Measurements from ENCODE around the gene EVX1. TPM values are rescaled to one million over a fixed set of nuclear protein-coding genes. Genes with fewer than 3 reads are reported as not detected.

EVX1 gene
- total RNA-seq, 1 donor from 2014 or later, result 0.13 TPM

- no peak for DNase-seq (ENCODE audit: low spot score)
These were observed 17.3 kb upstream of the EVX1 start for GRCh38 chr7:27224983-27225934.

- DNase-seq (ENCODE audit: low spot score), result no peak
These were observed 13.2 kb upstream of the EVX1 start for GRCh38 chr7:27229448-27229847.

- no peak for DNase-seq (ENCODE audit: low spot score)
These were observed 7.0 kb upstream of the EVX1 start for GRCh38 chr7:27235387-27236311.

- DNase-seq (ENCODE audit: low spot score), result no peak
These were observed 4.8 kb upstream of the EVX1 start for GRCh38 chr7:27237735-27238334.

GRCh38 chr7:27238979-27239386 is 3.6 kb upstream of the EVX1 start:
- no peak for DNase-seq (ENCODE audit: low spot score)

GRCh38 chr7:27239387-27240014 is 3.1 kb upstream of the EVX1 start:
- no peak for DNase-seq (ENCODE audit: low spot score)

- DNase-seq (ENCODE audit: low spot score), result no peak
These were observed 2.4 kb upstream of the EVX1 start for GRCh38 chr7:27240015-27240731.

- no peak for DNase-seq (ENCODE audit: low spot score)
These were observed 1.2 kb upstream of the EVX1 start for GRCh38 chr7:27241189-27242056.

- DNase-seq (ENCODE audit: low spot score), result no peak
These were observed 448 bp upstream of the EVX1 start for GRCh38 chr7:27242154-27242553.

- no peak for DNase-seq (ENCODE audit: low spot score)
These were observed 950 bp downstream of the EVX1 start for GRCh38 chr7:27243340-27244163.

- DNase-seq (ENCODE audit: low spot score), result no peak
These were observed 2.0 kb downstream of the EVX1 start for GRCh38 chr7:27244488-27245123.

- no peak for DNase-seq (ENCODE audit: low spot score)
These were observed 2.7 kb downstream of the EVX1 start for GRCh38 chr7:27245124-27245797.

- DNase-seq (ENCODE audit: low spot score), result no peak
These were observed 3.4 kb downstream of the EVX1 start for GRCh38 chr7:27245798-27246691.

- no peak for DNase-seq (ENCODE audit: low spot score)
These were observed 4.4 kb downstream of the EVX1 start for GRCh38 chr7:27247000-27247399.

- DNase-seq (ENCODE audit: low spot score), result no peak
These were observed 5.1 kb downstream of the EVX1 start for GRCh38 chr7:27247452-27248426.

Data from mesenteric fat pad (tissue), 1 donor.